ENCODE data around the gene PTPN6. TPM values are rescaled to one million over a fixed set of nuclear protein-coding genes. Genes with fewer than 3 reads are reported as not detected.
A peak's percentile ranks its signal among the peaks of the same experiment; 100 is the strongest.

PTPN6 gene
- total and polyA plus RNA-seq, 9 of the 15 experiments (the other 6 are each of a cell fraction or from before 2014, with no cell fraction given), result 1.5 to 5.1 (median 3.9) TPM

- no peak for TF ChIP-seq CTCFL (IDR thresholded peaks at IDR 0.05; ENCODE audit: borderline replicate concordance, insufficient read depth, low read depth, low read length, poor library complexity, severe bottlenecking)
These were observed 6.8 kb downstream of the PTPN6 start (continued) for GRCh38 chr12:6957741-6958608.

GRCh38 chr12:6958609-6959057, 7.5 kb downstream of the PTPN6 start:
- Histone ChIP-seq H3K4me1 (replicated peaks in 1 of 2; ENCODE audit: control insufficient read depth in 2 of 2, insufficient read depth in 2 of 2, low read length in 2 of 2) (peaks cover 28 to 70% of the 10 kb centered on the region in 2 experiments), H3K9ac (ENCODE audit: insufficient read depth in 1 of 2, low read depth in 2 of 2, low read length in 2 of 2) (peak overlapping the region in 1 of 2 experiments; percentile 61; a peak in 1 of 4 replicates), H3K27ac (ENCODE audit: extremely low read depth, low read depth, low read length) (no peak overlapping the region), H3K36me3 (ENCODE audit: control insufficient read depth, insufficient read depth, low read length) (no peaks in the 10 kb centered on the region), H3K4me3 (no peak overlapping the region), H4K20me1 (replicated peaks; ENCODE audit: control insufficient read depth, insufficient read depth, low read length) (no peaks in the 10 kb centered on the region), H3K27me3 (ENCODE audit: control insufficient read depth in 2 of 2, insufficient read depth in 2 of 2, low read length in 2 of 2) (no peaks in the 10 kb centered on the region), H3K9me1 (ENCODE audit: control insufficient read depth, insufficient read depth, low read length) (no peaks in the 10 kb centered on the region), H3K4me2 (ENCODE audit: insufficient read depth, low read length) (no peak overlapping the region), H3K79me2 (ENCODE audit: control insufficient read depth, insufficient read depth, low read length) (peaks cover 10% of the 10 kb centered on the region; the same call in 2 of the 3 replicates), H2AFZ (ENCODE audit: low read depth, low read length) (no peak overlapping the region), H3K9me3 (replicated peaks; ENCODE audit: control insufficient read depth, insufficient read depth, low read depth, low read length) (no peaks in the 10 kb centered on the region)
- no peak for FAIRE-seq
- no peak for ATAC-seq
- BruUV-seq (replicated peaks), result no TSS peak
- WGBS (ENCODE audit: insufficient coverage, low coverage, missing lambda C conversion rate), result 90% methylated on average over 6 of the region's 10 CpGs
- in situ Hi-C loops (cut with MboI), result no loop called here
- no peak for TF ChIP-seq ZFP36 (IDR thresholded peaks at IDR 0.05; ENCODE audit: low read depth, low read length, partially characterized antibody)
- TF ChIP-seq CBX2 (IDR thresholded peaks at IDR 0.05; ENCODE audit: insufficient read depth, low read length, poor library complexity, severe bottlenecking), result no peak
- no peak for TF ChIP-seq ZNF395 (CRISPR knock-in tag; IDR thresholded peaks at IDR 0.05)
- no peak for TF ChIP-seq THRAP3 (IDR thresholded peaks at IDR 0.05; ENCODE audit: borderline replicate concordance)
- TF ChIP-seq KLF1 (tag; IDR thresholded peaks at IDR 0.05), result no peak
- TF ChIP-seq PTBP1 (IDR thresholded peaks at IDR 0.05; ENCODE audit: low read depth, low read length), result no peak
- TF ChIP-seq ZC3H8 (IDR thresholded peaks at IDR 0.05), result no peak
- no peak for TF ChIP-seq USF1 (CRISPR knock-in tag; IDR thresholded peaks at IDR 0.05)
- no peak for TF ChIP-seq ARNT (IDR thresholded peaks at IDR 0.05)
- no peak for TF ChIP-seq ZKSCAN3 (CRISPR knock-in tag; IDR thresholded peaks at IDR 0.05)
- no peak for TF ChIP-seq POLR3A (IDR thresholded peaks at IDR 0.05; ENCODE audit: borderline replicate concordance, extremely low read depth, insufficient read depth, insufficient read length)
- TF ChIP-seq TEAD1 (CRISPR knock-in tag; IDR thresholded peaks at IDR 0.05), result no peak
- DNase-seq (ENCODE audit: extremely low read depth in 1 of 4, low spot score in 3 of 4), result no peak
- intact Hi-C loops (cut with micrococcal nuclease), result no loop called here
- POLR2A ChIA-PET, result interaction anchor here (8.0 kb wide), 1 partner anchor 13 kb away, joined by 98 read pairs; the partner anchor contains the start of genes C12orf57 and RNU7-1
- CTCF ChIA-PET (ENCODE audit: low intra/inter-chr PET ratio), result no interaction called here

Data from K562 (cell line).